Keratinocyte (primary cell): ENCODE data around the gene OR1N2. TPM values are rescaled to one million over a fixed set of nuclear protein-coding genes. Genes with fewer than 3 reads are reported as not detected.

ENCODE experiments used
- DNase-seq: peaks from one replicate; pipeline ENCODE4 v3.0.0-alpha.2; 2011; ENCODE audit warnings: low read depth, missing footprints, low spot score
- FAIRE-seq: peaks from 2 replicates; lab custom pipeline; 2011; peaks lifted over from hg19 to GRCh38; lab: Jason Lieb, UNC
- H2AFZ ChIP-seq: 2 replicates; pipeline ENCODE4 v1.6.0; 2012; ENCODE audit warnings: low read length, control low read depth, inconsistent platforms; ENCODE audit not compliant: control insufficient read depth
- H3K27ac ChIP-seq: 2 replicates; pipeline ENCODE4 v1.5.1; 2011; ENCODE audit warnings: low read length; ENCODE audit not compliant: control insufficient read depth, insufficient read depth
- H3K27me3 ChIP-seq: 3 replicates; pipeline ENCODE4 v1.6.0; 2011; ENCODE audit warnings: low read length; ENCODE audit not compliant: control insufficient read depth, insufficient read depth; ENCODE audit errors: extremely low read depth
- H3K36me3 ChIP-seq, 2 experiments: 2 replicates in 1 of 2; 3 replicates in 1 of 2; pipeline ENCODE4 v1.5.1; 2011; ENCODE audit warnings: low read length in 2 of 2, mild to moderate bottlenecking in 1 of 2; ENCODE audit not compliant: control insufficient read depth in 2 of 2, insufficient read depth in 2 of 2; ENCODE audit errors: extremely low read depth in 1 of 2
- H3K4me1 ChIP-seq: 3 replicates; pipeline ENCODE4 v1.5.1; 2011; ENCODE audit warnings: low read length; ENCODE audit not compliant: control insufficient read depth, insufficient read depth; ENCODE audit errors: extremely low read depth
- H3K4me2 ChIP-seq: 3 replicates; pipeline ENCODE4 v1.6.0; 2011; ENCODE audit warnings: low read depth, low read length; ENCODE audit not compliant: control insufficient read depth, insufficient read depth; ENCODE audit errors: extremely low read depth
- H3K4me3 ChIP-seq, 3 experiments: fragments of 200-600 bp in 1 of 3; sonication (generic) in 1 of 3; 2 replicates in 2 of 3; 3 replicates in 1 of 3; pipeline ENCODE4 v1.5.1; 2011 to 2016; ENCODE audit warnings: low read length in 3 of 3, mild to moderate bottlenecking in 3 of 3, control low read depth in 2 of 3, inconsistent platforms in 1 of 3, low read depth in 1 of 3, mixed read lengths in 1 of 3, mixed run types in 1 of 3, moderate library complexity in 1 of 3; ENCODE audit not compliant: control insufficient read depth in 2 of 3, insufficient read depth in 2 of 3; ENCODE audit errors: extremely low read depth in 1 of 3
- H3K79me2 ChIP-seq: 2 replicates; pipeline ENCODE4 v1.6.0; 2012; ENCODE audit warnings: low read length; ENCODE audit not compliant: control insufficient read depth, insufficient read depth
- H3K9ac ChIP-seq: 3 replicates; pipeline ENCODE4 v1.6.0; 2011; ENCODE audit warnings: low read length; ENCODE audit not compliant: control insufficient read depth, insufficient read depth; ENCODE audit errors: extremely low read depth
- H3K9me1 ChIP-seq: 3 replicates; pipeline ENCODE4 v1.6.0; 2011; ENCODE audit warnings: low read length; ENCODE audit not compliant: control insufficient read depth, insufficient read depth; ENCODE audit errors: extremely low read depth
- H3K9me3 ChIP-seq: 2 replicates; pipeline ENCODE4 v1.5.1; 2012; ENCODE audit warnings: low read depth, low read length; ENCODE audit not compliant: control insufficient read depth
- H4K20me1 ChIP-seq: 3 replicates; pipeline ENCODE4 v1.6.0; 2011; ENCODE audit warnings: low read length; ENCODE audit not compliant: control insufficient read depth, insufficient read depth; ENCODE audit errors: extremely low read depth
- CTCF ChIP-seq, 3 experiments: IDR thresholded peaks in 1 of 3; conservative IDR thresholded peaks in 1 of 3; optimal IDR thresholded peaks in 1 of 3; 2 replicates in 2 of 3; 3 replicates in 1 of 3; pipeline versions ENCODE3 to v1.5.1; 2011; ENCODE audit warnings: low read length in 3 of 3, mild to moderate bottlenecking in 3 of 3, moderate library complexity in 2 of 3, control low read depth in 1 of 3, inconsistent platforms in 1 of 3; ENCODE audit not compliant: insufficient read depth in 2 of 3; ENCODE audit errors: extremely low read depth in 1 of 3
- EZH2 ChIP-seq: IDR thresholded peaks from one replicate; pipeline ENCODE4 v1.6.1; 2012; ENCODE audit warnings: inconsistent platforms, mild to moderate bottlenecking, low read length, moderate library complexity
- dilution Hi-C: fragments of 300-500 bp; cut with MboI; formaldehyde crosslinking; loops from one replicate; pipeline ENCODE4 v1.7.0; 2020; ENCODE audit warnings: low sequenced_read_pairs; ENCODE audit not compliant: extremely low pct_ligation_motif_present
- polyA plus RNA-seq, 5 experiments: library from polyadenylated mRNA; depleted of rRNA in 3 of 5; stranded (reverse) in 3 of 5; stranded (forward) in 1 of 5; unstranded in 1 of 5; fragments of >200 nt; gene quantifications; 1 replicate in 1 of 5; 2 replicates in 3 of 5; 3 replicates in 1 of 5; pipeline versions ENCODE4 v1.2.1 to v1.2.3, GENCODE V29; 2011 to 2012; ENCODE audit warnings: missing spikeins in 2 of 5, low read depth in 1 of 5, low replicate concordance in 1 of 5

Gene OR1N2
- polyA plus RNA-seq, 1 donor (not counting 4 experiments of a cell fraction or from before 2014, with no cell fraction given) = not detected

- FAIRE-seq (no peak), DNase-seq (no peak)
- no peaks in the 10 kb centered on the region for H3K9me1 ChIP-seq
- no peaks in the 10 kb centered on the region for H3K36me3 ChIP-seq
- H4K20me1 ChIP-seq = no peaks in the 10 kb centered on the region
- H3K4me3 ChIP-seq = no peak within 1 kb of the TSS
- no peaks in the 10 kb centered on the region for H3K4me1 ChIP-seq
- H3K79me2 ChIP-seq = no peaks in the 10 kb centered on the region
- TF ChIP-seq EZH2 = no peak
- no peak for TF ChIP-seq CTCF (optimal IDR thresholded peaks at IDR 0.05 in 1 of 3, IDR thresholded peaks at IDR 0.05 in 1 of 3, conservative IDR thresholded peaks at IDR 0.05 in 1 of 3; ENCODE audit: extremely low read depth in 1 of 3, insufficient read depth in 2 of 3, low read length in 3 of 3)
- H2AFZ ChIP-seq = no peak within 1 kb of the TSS
- H3K9ac ChIP-seq = no peak within 1 kb of the TSS
- no peaks in the 10 kb centered on the region for H3K27me3 ChIP-seq
- no peaks in the 10 kb centered on the region for H3K9me3 ChIP-seq
- dilution Hi-C loops = loop anchor here (25.0 kb wide), 1 partner anchor 227 kb away; the partner anchor contains the start of gene OR1L6
- H3K4me2 ChIP-seq = no peak within 1 kb of the TSS
- H3K27ac ChIP-seq = no peak within 1 kb of the TSS
These were observed 42.4 kb upstream of the OR1N2 start, which contains the start of gene OR1J2 for GRCh38 chr9:122510502-122510901. TSS of gene OR1J2 (plus strand) at chr9:122510802. CDS start at chr9:122510802, 0 bp downstream.

- Histone ChIP-seq H4K20me1 (no peaks in the 10 kb centered on the region), H3K4me3 (no peak overlapping the region), H3K9me3 (no peaks in the 10 kb centered on the region), H3K36me3 (no peaks in the 10 kb centered on the region), H3K9me1 (no peaks in the 10 kb centered on the region), H3K79me2 (no peaks in the 10 kb centered on the region), H3K27me3 (no peaks in the 10 kb centered on the region), H3K4me1 (no peaks in the 10 kb centered on the region), H3K9ac (no peak overlapping the region), H3K4me2 (no peak overlapping the region), H2AFZ (no peak overlapping the region), H3K27ac (no peak overlapping the region)
- DNase-seq = no peak
- no peak for FAIRE-seq
- no peak for TF ChIP-seq EZH2
- TF ChIP-seq CTCF (optimal IDR thresholded peaks at IDR 0.05 in 1 of 3, IDR thresholded peaks at IDR 0.05 in 1 of 3, conservative IDR thresholded peaks at IDR 0.05 in 1 of 3; ENCODE audit: extremely low read depth in 1 of 3, insufficient read depth in 2 of 3, low read length in 3 of 3) = no peak
- dilution Hi-C loops = loop anchor here (25.0 kb wide), 1 partner anchor 219 kb away; the partner anchor contains the start of gene OR1L6
These were observed 34.7 kb upstream of the OR1N2 start for GRCh38 chr9:122518226-122518625.
